HepG2 (cell line): ENCODE results near the gene NUDT9. TPM values are rescaled to one million over a fixed set of nuclear protein-coding genes. Genes with fewer than 3 reads are reported as not detected.
A peak's percentile ranks its signal among the peaks of the same experiment; 100 is the strongest.

ENCODE experiments used
- AKNA ChIP-seq: sonication (generic); formaldehyde crosslinking; IDR thresholded peaks from 2 replicates; pipeline ENCODE4 v1.4.0; 2020; ENCODE audit warnings: missing genetic modification reagents, borderline replicate concordance
- EP300 ChIP-seq, 3 experiments: sonication (generic) in 1 of 3; formaldehyde crosslinking in 1 of 3; IDR thresholded peaks; 2 replicates each; pipeline versions ENCODE4 v1.5.1 to v1.6.1; 2011 to 2020; ENCODE audit warnings: low read depth in 2 of 3, low read length in 2 of 3, borderline replicate concordance in 1 of 3, improper control_type of control experiment in 1 of 3, mild to moderate bottlenecking in 1 of 3, missing genetic modification reagents in 1 of 3, moderate library complexity in 1 of 3
- ETV6 ChIP-seq: sonication (generic); formaldehyde crosslinking; conservative IDR thresholded peaks from 2 replicates; pipeline ENCODE4 v1.4.0; 2020; ENCODE audit warnings: missing genetic modification reagents
- FOXP4 ChIP-seq: sonication (generic); formaldehyde crosslinking; IDR thresholded peaks from 2 replicates; pipeline ENCODE4 v1.4.0; 2020; ENCODE audit warnings: missing genetic modification reagents
- NRL ChIP-seq: sonication (generic); formaldehyde crosslinking; IDR thresholded peaks from 2 replicates; pipeline ENCODE4 v1.5.0; 2020; ENCODE audit warnings: missing genetic modification reagents, mild to moderate bottlenecking, moderate library complexity, borderline replicate concordance
- RARA ChIP-seq: IDR thresholded peaks from 2 replicates; pipeline ENCODE4 v1.6.1; 2016; ENCODE audit warnings: missing genetic modification reagents, missing compliant biosample characterization
- RXRA ChIP-seq: sonication (generic); formaldehyde crosslinking; IDR thresholded peaks from 2 replicates; pipeline ENCODE4 v1.5.1; 2020; ENCODE audit warnings: missing genetic modification reagents
- TCF7L2 ChIP-seq: IDR thresholded peaks from 2 replicates; pipeline ENCODE4 v1.6.1; 2011; ENCODE audit warnings: mild to moderate bottlenecking, low read depth, low read length, moderate library complexity
- ZNF225 ChIP-seq: sonication (generic); formaldehyde crosslinking; IDR thresholded peaks from 2 replicates; pipeline ENCODE4 v1.4.0; 2020; ENCODE audit warnings: mild to moderate bottlenecking, missing genetic modification reagents
- ZSCAN20 ChIP-seq: sonication (generic); formaldehyde crosslinking; IDR thresholded peaks from 2 replicates; pipeline ENCODE4 v1.4.0; 2020; ENCODE audit warnings: missing genetic modification reagents, mild to moderate bottlenecking, borderline replicate concordance
- ZSCAN29 ChIP-seq: sonication (generic); formaldehyde crosslinking; conservative IDR thresholded peaks from 2 replicates; pipeline ENCODE4 v1.4.0; 2020; ENCODE audit warnings: mild to moderate bottlenecking, missing genetic modification reagents
- polyA plus RNA-seq, 8 experiments: library from polyadenylated mRNA; depleted of rRNA in 3 of 8; stranded (reverse) in 7 of 8; unstranded in 1 of 8; fragments of >200 nt; fragmentation: Illumina TruSeq in 4 of 8; extraction: Trizol in 4 of 8; gene quantifications; 2 replicates each; pipeline versions ENCODE4 v1.2.1 to v1.2.3, GENCODE V29; 2011 to 2016; ENCODE audit warnings: low read depth in 4 of 8, missing spikeins in 1 of 8, mixed read lengths in 1 of 8; ENCODE audit not compliant: insufficient read depth in 1 of 8
- total RNA-seq, 5 experiments: library from RNA; depleted of rRNA; stranded (reverse); fragments of >200 nt; fragmentation: Illumina TruSeq; extraction: Trizol; gene quantifications; 2 replicates each; pipeline ENCODE4 v1.2.3, GENCODE V29; 2016; ENCODE audit warnings: low read depth in 1 of 5
- TF ChIP-seq, protein P1 (sequence below): sonication (generic); formaldehyde crosslinking; IDR thresholded peaks from 2 replicates; pipeline ENCODE4 v1.4.0; 2020; ENCODE audit warnings: missing genetic modification reagents
- TF ChIP-seq, protein P2 (sequence below): sonication (generic); formaldehyde crosslinking; IDR thresholded peaks from 2 replicates; pipeline ENCODE4 v1.5.0; 2020; ENCODE audit warnings: missing genetic modification reagents

The NUDT9 gene
- total and polyA plus RNA-seq, 2 of the 13 experiments (the other 11 are each of a cell fraction or from before 2014, with no cell fraction given) = 10.4 to 12.3 TPM

GRCh38 chr4:87422104-87423052 is at the start of gene NUDT9 (continued):
- peak; percentile 80 for TF ChIP-seq FOXP4 (CRISPR knock-in tag)
- no peak; the same call in 1 of the 2 replicates for TF ChIP-seq ETV6 (CRISPR knock-in tag)
- TF ChIP-seq TCF7L2 = no peak
- peak; percentile 26; the same call in 1 of the 2 replicates for TF ChIP-seq RARA
- 0 out of 2 replicates have a peak, but pooled peaks have one; percentile 21 for TF ChIP-seq ZSCAN29 (CRISPR knock-in tag)
- TF ChIP-seq, protein P1, sequence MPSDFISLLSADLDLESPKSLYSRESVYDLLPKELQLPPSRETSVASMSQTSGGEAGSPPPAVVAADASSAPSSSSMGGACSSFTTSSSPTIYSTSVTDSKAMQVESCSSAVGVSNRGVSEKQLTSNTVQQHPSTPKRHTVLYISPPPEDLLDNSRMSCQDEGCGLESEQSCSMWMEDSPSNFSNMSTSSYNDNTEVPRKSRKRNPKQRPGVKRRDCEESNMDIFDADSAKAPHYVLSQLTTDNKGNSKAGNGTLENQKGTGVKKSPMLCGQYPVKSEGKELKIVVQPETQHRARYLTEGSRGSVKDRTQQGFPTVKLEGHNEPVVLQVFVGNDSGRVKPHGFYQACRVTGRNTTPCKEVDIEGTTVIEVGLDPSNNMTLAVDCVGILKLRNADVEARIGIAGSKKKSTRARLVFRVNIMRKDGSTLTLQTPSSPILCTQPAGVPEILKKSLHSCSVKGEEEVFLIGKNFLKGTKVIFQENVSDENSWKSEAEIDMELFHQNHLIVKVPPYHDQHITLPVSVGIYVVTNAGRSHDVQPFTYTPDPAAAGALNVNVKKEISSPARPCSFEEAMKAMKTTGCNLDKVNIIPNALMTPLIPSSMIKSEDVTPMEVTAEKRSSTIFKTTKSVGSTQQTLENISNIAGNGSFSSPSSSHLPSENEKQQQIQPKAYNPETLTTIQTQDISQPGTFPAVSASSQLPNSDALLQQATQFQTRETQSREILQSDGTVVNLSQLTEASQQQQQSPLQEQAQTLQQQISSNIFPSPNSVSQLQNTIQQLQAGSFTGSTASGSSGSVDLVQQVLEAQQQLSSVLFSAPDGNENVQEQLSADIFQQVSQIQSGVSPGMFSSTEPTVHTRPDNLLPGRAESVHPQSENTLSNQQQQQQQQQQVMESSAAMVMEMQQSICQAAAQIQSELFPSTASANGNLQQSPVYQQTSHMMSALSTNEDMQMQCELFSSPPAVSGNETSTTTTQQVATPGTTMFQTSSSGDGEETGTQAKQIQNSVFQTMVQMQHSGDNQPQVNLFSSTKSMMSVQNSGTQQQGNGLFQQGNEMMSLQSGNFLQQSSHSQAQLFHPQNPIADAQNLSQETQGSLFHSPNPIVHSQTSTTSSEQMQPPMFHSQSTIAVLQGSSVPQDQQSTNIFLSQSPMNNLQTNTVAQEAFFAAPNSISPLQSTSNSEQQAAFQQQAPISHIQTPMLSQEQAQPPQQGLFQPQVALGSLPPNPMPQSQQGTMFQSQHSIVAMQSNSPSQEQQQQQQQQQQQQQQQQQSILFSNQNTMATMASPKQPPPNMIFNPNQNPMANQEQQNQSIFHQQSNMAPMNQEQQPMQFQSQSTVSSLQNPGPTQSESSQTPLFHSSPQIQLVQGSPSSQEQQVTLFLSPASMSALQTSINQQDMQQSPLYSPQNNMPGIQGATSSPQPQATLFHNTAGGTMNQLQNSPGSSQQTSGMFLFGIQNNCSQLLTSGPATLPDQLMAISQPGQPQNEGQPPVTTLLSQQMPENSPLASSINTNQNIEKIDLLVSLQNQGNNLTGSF (CRISPR knock-in tag) = peak; percentile 18; the same call in 1 of the 2 replicates
- no peak for TF ChIP-seq AKNA (CRISPR knock-in tag)
- TF ChIP-seq RXRA (CRISPR knock-in tag) = peak; percentile 64
- TF ChIP-seq ZSCAN20 = 0 out of 2 replicates have a peak, but pooled peaks have one; percentile 66
- TF ChIP-seq EP300 (IDR thresholded peaks at IDR 0.05; ENCODE audit: low read depth in 2 of 2, low read length in 2 of 2) = 0 out of 4 replicates have a peak, but pooled peaks of 1 of the 2 experiments have one; percentile 3
- 0 out of 2 replicates have a peak, but pooled peaks have one; percentile 16 for TF ChIP-seq EP300 (CRISPR knock-in tag; IDR thresholded peaks at IDR 0.05; ENCODE audit: borderline replicate concordance)
- TF ChIP-seq, protein P2, sequence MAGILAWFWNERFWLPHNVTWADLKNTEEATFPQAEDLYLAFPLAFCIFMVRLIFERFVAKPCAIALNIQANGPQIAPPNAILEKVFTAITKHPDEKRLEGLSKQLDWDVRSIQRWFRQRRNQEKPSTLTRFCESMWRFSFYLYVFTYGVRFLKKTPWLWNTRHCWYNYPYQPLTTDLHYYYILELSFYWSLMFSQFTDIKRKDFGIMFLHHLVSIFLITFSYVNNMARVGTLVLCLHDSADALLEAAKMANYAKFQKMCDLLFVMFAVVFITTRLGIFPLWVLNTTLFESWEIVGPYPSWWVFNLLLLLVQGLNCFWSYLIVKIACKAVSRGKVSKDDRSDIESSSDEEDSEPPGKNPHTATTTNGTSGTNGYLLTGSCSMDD (CRISPR knock-in tag) = no peak
- TF ChIP-seq NRL (CRISPR knock-in tag) = no peak; the same call in 1 of the 2 replicates
- TF ChIP-seq ZNF225 (CRISPR knock-in tag) = no peak
